Skin epidermis (tissue), 12 donors: ENCODE data around the gene TMA7.
"Not testable (repeated sequence)": the region's sequence is repeated elsewhere in the genome, so short reads cannot be mapped to it uniquely, and the experiment has no call there.

Experiments used
- H3K27ac ChIP-seq, 21 experiments: fragments of 200-600 bp; sonication (generic) in 11 of 21; one replicate each; pipeline ENCODE4 v1.5.0; 2020; ENCODE audit warnings: mild to moderate bottlenecking in 3 of 21, inconsistent platforms in 2 of 21, moderate library complexity in 2 of 21
- H3K4me3 ChIP-seq, 7 experiments: fragments of 200-600 bp; sonication (generic) in 2 of 7; one replicate each; pipeline ENCODE4 v1.5.0; 2020; ENCODE audit warnings: inconsistent platforms in 2 of 7, mild to moderate bottlenecking in 2 of 7, moderate library complexity in 1 of 7

The TMA7 gene

GRCh38 chr3:48439820-48440589, at the start of gene TMA7, which contains the start of gene CCDC51:
TMA7 (plus strand) TSS chr3:48440257; CDS start chr3:48440297, 40 bp downstream.
CCDC51 (minus strand) TSS chr3:48440119; CDS start chr3:48435128, 4,991 bp downstream.
- Histone ChIP-seq H3K27ac (peak within 1 kb of the TSS; percentile 88 to 97 (median 93)), H3K4me3 (peak within 1 kb of the TSS; percentile 74 to 89 (median 80))

GRCh38 chr3:48394391-48394790, 45.7 kb upstream of the TMA7 start:
- no peak overlapping the region for H3K27ac ChIP-seq
- H3K4me3 ChIP-seq = no peak overlapping the region

GRCh38 chr3:48395714-48396113, 44.3 kb upstream of the TMA7 start:
- no peak overlapping the region for H3K27ac ChIP-seq
- no peak overlapping the region for H3K4me3 ChIP-seq

- no peak overlapping the region for H3K27ac ChIP-seq
- no peak overlapping the region for H3K4me3 ChIP-seq
Measured at GRCh38 chr3:48397767-48398681, 42.0 kb upstream of the TMA7 start.

- Histone ChIP-seq H3K4me3 (no peak overlapping the region), H3K27ac (peak overlapping the region in 5 of 21 experiments; percentile 14 to 57 (median 37))
Measured at GRCh38 chr3:48398701-48399386, 41.2 kb upstream of the TMA7 start.

GRCh38 chr3:48399387-48400172, 40.5 kb upstream of the TMA7 start:
- Histone ChIP-seq H3K4me3 (no peak overlapping the region), H3K27ac (peak overlapping the region in 9 of 21 experiments; percentile 14 to 57 (median 35))

GRCh38 chr3:48400824-48401433, 39.1 kb upstream of the TMA7 start:
- no peak overlapping the region for H3K4me3 ChIP-seq
- peak overlapping the region in 5 of 21 experiments; percentile 12 to 76 (median 45) for H3K27ac ChIP-seq

GRCh38 chr3:48401434-48401901, 38.6 kb upstream of the TMA7 start:
- H3K4me3 ChIP-seq = not testable (repeated sequence)
- peak overlapping the region in 16 of 21 experiments; percentile 26 to 81 (median 61) for H3K27ac ChIP-seq

GRCh38 chr3:48402281-48402732, 37.8 kb upstream of the TMA7 start:
- Histone ChIP-seq H3K27ac (peak overlapping the region in 19 of 21 experiments; percentile 7 to 81 (median 58)), H3K4me3 (no peak overlapping the region)

GRCh38 chr3:48402907-48403306, 37.1 kb upstream of the TMA7 start:
- H3K4me3 ChIP-seq = no peak overlapping the region
- H3K27ac ChIP-seq = peak overlapping the region in 17 of 21 experiments; percentile 7 to 81 (median 61)

GRCh38 chr3:48403533-48404439, 36.3 kb upstream of the TMA7 start:
- peak overlapping the region in 10 of 21 experiments; percentile 24 to 81 (median 68) for H3K27ac ChIP-seq

GRCh38 chr3:48404440-48405342, 35.4 kb upstream of the TMA7 start:
- peak overlapping the region in 3 of 21 experiments; percentile 12 to 81 (median 43) for H3K27ac ChIP-seq
- H3K4me3 ChIP-seq = no peak overlapping the region

More at GRCh38 chr3:48403533-48404439, 36.3 kb upstream of the TMA7 start:
- no peak overlapping the region for H3K4me3 ChIP-seq

GRCh38 chr3:48405343-48405881, 34.6 kb upstream of the TMA7 start:
- H3K4me3 ChIP-seq = no peak overlapping the region
- H3K27ac ChIP-seq = peak overlapping the region in 4 of 21 experiments; percentile 23 to 50 (median 48)

GRCh38 chr3:48405971-48406370, 34.1 kb upstream of the TMA7 start:
- no peak overlapping the region for H3K4me3 ChIP-seq
- peak overlapping the region in 3 of 21 experiments; percentile 23 to 50 (median 48) for H3K27ac ChIP-seq

- H3K27ac ChIP-seq = no peak overlapping the region
- no peak overlapping the region for H3K4me3 ChIP-seq
Measured at GRCh38 chr3:48406443-48407431, 33.3 kb upstream of the TMA7 start.
